Fibroblast of peridontal ligament (primary cell): ENCODE data around the gene USP11.
A peak's percentile ranks its signal among the peaks of the same experiment; 100 is the strongest.

ENCODE experiments used
- DNase-seq: peaks from one replicate; pipeline ENCODE4 v3.0.0-alpha.2; 2010; ENCODE audit errors: extremely low read depth

Gene USP11

DNA sequence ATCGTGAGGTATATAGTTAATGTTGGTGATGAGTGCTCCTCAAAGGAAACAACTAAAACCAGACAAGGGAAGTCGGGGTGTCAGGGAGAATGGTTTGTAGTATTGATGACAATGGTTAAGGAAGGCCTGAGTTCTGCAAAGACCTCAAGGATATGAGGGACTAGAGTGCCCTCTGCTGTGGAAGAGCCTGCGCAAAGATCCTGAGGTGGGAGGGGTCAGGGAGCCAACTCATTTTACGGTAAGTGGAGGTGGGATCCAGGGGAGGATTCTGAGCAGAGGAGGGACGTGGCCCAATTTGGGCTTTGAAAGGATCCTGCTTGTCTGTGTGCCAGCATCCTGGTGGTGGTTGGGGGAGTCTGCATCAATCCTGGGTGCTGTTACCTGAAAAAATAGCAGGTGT lies 27.8 kb upstream of the USP11 start:
- DNase-seq, result no peak

- DNase-seq, result no peak
These were observed 26.5 kb upstream of the USP11 start for GRCh38 chrX:47206316-47206715.

DNA sequence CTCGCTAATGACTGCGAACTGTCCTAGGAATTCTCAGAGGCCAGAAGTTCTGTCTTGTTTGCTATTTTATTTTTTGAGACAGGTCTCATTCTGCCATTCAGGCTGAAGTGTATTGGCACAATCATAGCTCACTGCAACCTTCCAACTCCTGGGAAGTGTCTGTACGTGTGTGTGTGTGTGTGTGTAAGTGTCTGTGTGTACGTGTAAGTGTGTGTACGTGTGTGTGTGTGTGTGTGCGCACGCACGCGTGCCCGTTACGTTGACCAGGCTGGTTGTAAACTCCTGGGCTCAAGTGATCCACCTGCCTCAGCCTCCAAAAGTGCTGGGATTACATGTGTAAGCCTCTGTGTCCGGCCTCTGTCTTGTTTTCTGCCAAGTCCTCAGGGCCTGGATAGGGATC lies 24.7 kb upstream of the USP11 start:
- no peak for DNase-seq

- DNase-seq, result no peak
These were observed 23.1 kb upstream of the USP11 start for GRCh38 chrX:47209508-47210238.

DNA sequence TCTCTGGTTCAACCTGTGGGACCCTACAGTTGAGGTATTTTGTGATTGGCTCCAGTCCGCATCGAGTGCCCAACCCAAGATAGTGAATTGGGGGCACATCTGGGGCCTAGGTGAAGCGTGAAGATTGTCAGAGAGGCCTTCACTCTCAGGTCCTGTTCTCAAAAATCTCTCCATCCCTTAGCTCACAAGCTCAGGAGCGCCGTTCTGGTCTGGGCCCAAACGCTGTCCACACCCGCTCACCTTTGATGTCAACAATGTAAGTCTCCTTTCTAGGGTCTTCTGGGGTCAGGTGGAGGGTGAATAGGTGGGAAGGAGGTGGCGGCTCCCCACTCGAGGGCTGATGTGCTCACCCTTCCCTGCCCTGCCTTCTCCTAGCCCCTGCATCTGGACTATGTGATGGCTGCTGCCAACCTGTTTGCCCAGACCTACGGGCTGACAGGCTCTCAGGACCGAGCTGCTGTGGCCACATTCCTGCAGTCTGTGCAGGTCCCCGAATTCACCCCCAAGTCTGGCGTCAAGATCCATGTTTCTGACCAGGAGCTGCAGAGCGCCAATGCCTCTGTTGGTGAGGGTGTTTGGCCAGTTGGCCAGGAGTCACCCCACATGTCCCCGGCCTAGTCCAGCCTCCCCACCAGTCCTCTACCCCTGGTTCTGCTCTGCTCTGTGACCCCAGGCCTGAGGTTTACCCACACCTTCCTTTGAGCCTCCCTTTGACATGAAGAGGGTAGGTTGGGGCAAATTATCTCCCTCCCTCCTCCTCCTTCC lies 22.0 kb upstream of the USP11 start:
- no peak for DNase-seq

DNA sequence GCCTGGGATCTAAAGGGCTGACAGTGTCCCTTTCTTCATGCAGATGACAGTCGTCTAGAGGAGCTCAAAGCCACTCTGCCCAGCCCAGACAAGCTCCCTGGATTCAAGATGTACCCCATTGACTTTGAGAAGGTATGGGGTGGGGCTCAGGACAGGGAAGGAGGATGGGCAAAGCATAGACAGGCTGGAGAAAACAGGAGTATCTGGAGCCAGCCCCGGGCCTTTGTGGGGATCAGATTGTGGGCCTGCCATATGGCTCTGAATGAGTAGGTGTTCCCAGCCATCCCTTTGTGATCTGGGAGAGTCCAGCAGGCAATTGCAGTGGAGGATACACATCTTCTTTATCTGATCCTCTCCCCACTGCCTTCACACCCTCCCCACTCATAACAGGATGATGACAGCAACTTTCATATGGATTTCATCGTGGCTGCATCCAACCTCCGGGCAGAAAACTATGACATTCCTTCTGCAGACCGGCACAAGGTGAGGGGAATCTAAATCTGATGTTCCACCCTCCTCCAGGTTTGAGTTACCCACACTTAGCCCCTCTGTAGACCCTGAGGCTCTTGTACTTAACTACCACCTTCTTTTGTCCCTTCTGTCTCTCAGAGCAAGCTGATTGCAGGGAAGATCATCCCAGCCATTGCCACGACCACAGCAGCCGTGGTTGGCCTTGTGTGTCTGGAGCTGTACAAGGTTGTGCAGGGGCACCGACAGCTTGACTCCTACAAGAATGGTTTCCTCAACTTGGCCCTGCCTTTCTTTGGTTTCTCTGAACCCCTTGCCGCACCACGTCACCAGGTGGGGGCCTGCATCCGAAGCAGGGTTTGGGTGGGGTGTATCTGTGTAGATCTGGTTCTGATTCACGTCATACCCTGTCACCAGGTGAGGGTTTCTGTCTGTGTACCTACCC lies 20.2 kb upstream of the USP11 start:
- no peak for DNase-seq

DNA sequence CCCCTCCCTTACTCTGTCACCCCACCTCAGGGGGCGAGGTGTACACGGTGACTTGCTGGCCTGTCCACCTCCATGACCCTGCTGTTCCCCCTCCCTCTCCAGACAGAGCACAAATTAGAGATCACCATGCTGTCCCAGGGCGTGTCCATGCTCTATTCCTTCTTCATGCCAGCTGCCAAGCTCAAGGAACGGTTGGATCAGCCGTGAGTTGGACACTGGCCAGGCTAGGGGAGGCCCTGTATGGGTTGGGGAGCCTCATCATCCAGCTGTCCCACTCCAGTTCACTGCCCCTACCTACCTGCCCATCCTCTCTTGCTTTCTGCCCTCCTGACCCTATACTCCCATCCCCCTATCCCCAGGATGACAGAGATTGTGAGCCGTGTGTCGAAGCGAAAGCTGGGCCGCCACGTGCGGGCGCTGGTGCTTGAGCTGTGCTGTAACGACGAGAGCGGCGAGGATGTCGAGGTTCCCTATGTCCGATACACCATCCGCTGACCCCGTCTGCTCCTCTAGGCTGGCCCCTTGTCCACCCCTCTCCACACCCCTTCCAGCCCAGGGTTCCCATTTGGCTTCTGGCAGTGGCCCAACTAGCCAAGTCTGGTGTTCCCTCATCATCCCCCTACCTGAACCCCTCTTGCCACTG lies 18.3 kb upstream of the USP11 start:
- no peak for DNase-seq

DNA sequence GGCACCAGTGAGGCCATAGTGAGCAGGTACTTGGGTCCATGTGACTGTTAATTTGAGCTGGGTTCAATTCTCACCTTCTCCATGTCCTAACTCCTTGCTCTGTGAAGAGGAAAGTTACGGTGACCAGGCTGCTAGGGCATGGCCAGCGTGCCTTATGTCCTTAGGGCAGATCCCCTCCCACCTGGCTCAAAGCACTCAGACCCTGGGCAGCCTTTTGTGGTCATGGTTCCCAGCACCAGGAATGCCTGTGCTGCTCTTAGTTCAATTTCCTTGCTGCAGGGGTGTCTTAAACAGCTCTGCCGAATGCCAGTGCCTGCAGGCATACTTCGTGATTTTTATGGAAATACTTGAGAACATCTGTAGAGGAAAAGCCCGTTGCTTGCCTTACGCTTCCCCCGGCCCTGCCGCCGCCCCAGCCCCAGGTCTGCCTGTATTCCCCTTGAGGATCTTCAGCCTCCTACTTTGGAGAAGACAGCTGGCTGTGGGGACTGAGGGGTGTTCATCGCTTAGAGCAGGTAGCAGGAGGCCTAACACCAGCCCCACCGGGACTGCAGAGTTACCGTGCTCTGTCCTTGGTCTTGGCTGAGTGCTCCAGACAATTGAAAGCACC lies 17.4 kb upstream of the USP11 start:
- DNase-seq, result no peak

GRCh38 chrX:47216393-47216925 lies 16.4 kb upstream of the USP11 start:
- no peak for DNase-seq

DNA sequence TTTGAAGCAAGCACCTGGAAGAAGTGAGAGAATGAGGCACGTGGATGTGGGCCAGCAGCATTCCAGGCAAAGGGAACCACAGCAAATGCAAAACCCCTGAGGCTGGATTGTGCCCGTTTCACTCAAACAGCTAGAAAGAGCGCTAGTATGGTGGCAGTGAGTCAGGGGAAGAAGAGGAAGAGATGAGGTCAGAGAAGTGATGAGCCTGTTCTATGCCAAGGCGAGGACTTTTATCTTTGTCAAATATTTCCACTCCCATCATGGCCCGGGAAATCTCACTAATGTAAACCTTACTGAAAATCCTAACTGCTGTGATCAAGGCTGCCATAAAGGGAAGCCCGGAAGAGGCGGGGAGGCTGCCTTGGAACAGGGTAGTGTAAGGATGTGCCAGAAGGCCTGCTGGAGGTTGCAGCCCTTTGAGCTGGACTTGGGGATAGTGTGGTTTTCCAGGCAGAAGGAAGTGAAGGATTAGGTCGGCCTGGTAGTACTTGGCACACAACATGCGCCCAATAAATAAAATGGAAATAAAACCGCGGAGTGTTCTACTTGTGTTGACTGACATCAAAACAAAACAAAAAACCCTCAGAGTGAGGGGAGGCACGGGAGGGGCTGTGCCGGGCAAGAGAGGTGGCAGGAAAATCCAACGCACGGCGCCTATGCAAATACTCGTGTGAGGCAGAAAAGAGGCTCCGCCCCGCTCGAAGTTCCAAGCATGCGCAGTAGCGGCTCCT lies 15.5 kb upstream of the USP11 start:
- DNase-seq, result peak; percentile 47

- DNase-seq, result peak; percentile 98
These were observed 14.9 kb upstream of the USP11 start for GRCh38 chrX:47217852-47218279.

GRCh38 chrX:47218280-47218919 lies 14.4 kb upstream of the USP11 start, which contains the start of gene CDK16:
Gene CDK16 (plus strand): TSS chrX:47218681. CDS start chrX:47223558, 4,877 bp downstream.
- DNase-seq, result peak; percentile 73

DNA sequence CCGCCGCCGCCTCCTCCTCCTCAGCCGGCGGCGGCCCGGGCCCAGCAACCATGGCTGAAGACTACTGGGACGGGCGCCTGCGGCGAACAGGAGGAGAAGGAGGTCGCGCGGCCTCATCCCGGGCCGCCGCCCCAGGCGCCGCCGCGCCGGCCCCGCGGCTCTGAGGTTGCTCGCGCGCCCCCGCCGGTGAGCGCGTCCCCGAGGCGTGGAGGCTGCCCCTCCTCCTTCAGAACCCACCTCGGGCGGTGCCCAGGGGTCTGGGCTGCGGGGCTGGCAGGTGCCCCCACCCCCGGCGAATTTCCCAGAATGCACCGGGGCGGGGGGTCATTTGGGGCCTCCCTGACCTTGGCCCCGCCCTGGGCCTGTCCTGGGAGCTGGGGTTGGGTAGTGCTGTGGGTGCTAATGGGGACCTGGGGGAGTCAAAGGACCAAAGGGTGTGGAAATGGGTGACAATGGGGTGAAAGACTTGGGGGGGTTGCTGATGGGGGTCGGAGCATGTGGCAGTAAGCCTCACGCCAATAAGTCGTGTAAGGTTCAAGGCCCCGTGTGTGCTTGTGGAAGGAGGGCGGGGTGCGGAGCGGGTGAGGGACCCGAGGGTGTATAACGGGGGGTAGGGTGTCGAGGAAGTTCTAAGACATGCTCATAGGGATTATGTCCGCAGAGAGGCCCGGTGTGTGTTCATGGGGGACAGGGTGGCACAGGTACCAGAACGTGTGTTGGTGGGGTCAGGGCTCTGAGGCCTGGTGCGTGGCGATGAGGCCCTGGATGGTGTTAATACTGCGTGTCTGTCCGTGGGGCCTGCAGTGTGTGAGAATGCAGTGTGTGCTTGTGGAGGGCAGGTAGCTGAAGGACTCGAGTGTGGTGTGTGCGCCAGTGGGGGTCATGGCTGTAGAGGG lies 13.6 kb upstream of the USP11 start:
- DNase-seq, result no peak

DNA sequence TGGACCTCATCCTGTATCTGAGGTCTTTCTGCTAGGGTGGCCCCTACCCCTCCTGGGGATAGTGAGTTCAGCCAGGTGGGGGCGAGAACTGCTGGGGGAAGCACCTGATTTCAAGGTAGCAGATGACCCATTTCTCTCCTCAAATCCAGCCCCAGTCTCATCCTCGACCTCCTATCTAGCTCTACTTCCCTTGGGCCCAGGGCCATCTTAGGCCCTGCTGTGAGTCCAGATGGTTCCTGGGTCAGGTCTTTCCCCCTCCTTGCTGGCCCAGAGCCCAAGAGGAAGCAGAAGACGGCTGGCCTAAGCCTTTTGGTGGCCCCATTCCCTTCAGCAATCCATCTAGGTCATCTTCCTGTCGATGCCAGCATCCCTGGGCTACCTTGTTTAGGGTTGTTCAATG lies 11.1 kb upstream of the USP11 start:
- DNase-seq, result no peak

- no peak for DNase-seq
These were observed 10.0 kb upstream of the USP11 start for GRCh38 chrX:47222751-47223350.

DNA sequence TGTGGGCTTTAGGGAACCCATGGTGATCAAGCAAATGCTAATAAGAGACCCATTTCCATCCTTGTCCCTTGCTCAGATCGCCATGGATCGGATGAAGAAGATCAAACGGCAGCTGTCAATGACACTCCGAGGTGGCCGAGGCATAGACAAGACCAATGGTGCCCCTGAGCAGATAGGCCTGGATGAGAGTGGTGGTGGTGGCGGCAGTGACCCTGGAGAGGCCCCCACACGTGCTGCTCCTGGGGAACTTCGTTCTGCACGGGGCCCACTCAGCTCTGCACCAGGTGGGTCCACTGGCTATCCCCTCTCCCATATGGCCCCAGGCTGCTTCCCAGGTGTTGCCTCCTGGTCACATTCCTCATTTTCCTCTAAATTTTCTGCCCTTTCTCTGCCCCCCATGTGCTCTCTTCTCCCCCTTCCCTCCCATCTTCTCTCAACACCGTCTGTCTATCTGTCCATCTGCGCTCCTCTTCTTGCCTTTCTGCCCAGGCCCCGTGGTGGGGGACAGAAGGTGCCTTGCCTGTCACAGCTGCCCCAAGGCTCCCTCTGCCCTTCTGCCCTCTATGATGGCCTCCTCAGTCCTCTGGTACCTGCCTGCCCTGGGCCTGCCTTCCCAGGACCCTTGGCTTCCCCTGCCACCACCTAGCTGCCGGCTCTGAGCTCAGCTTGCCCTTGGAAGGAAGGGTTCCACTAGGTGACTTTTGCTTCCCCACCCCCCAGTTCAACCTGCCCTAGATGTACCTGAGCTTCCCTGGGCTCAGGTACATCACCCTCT lies 9.1 kb upstream of the USP11 start:
- no peak for DNase-seq

GRCh38 chrX:47224266-47224895 lies 8.4 kb upstream of the USP11 start:
- DNase-seq, result no peak
